HG03457 (cell line): Measurements from ENCODE around the gene SLC49A4.

ENCODE experiments used
- ATAC-seq: cut with Tn5 transposase; IDR thresholded peaks from one replicate; pipeline ENCODE4 v1.9.1; 2021; ENCODE audit warnings: moderate number of reproducible peaks; ENCODE audit not compliant: unreplicated experiment

Gene SLC49A4

GRCh38 chr3:122927726-122928125 is 132.9 kb downstream of the SLC49A4 start:
- ATAC-seq, result no peak

- ATAC-seq, result no peak
Observed at GRCh38 chr3:122928396-122929187, 133.7 kb downstream of the SLC49A4 start.

- no peak for ATAC-seq
Observed at GRCh38 chr3:122929188-122930062, 134.6 kb downstream of the SLC49A4 start.

- no peak for ATAC-seq
Observed at GRCh38 chr3:122930063-122930997, 135.5 kb downstream of the SLC49A4 start.
